Mesendoderm (in vitro differentiated cells): Measurements from ENCODE around the gene IRAK2. TPM values are rescaled to one million over a fixed set of nuclear protein-coding genes. Genes with fewer than 3 reads are reported as not detected.

Experiments
- DNase-seq: peaks from one replicate; pipeline ENCODE4 v3.0.0; 2013
- H2AK5ac ChIP-seq: 2 replicates; pipeline ENCODE4 v1.6.1; 2013; ENCODE audit warnings: low read length, inconsistent platforms
- H2BK120ac ChIP-seq: 2 replicates; pipeline ENCODE4 v1.6.1; 2013; ENCODE audit warnings: low read depth, mild to moderate bottlenecking, low read length, moderate library complexity, mixed read lengths
- H2BK15ac ChIP-seq: replicated peaks from 2 replicates; pipeline ENCODE4 v1.6.1; 2013; ENCODE audit warnings: low read depth, mild to moderate bottlenecking, moderate library complexity
- H2BK5ac ChIP-seq: 2 replicates; pipeline ENCODE4 v1.6.1; 2013; ENCODE audit warnings: low read length, inconsistent platforms
- H3K18ac ChIP-seq: 2 replicates; pipeline ENCODE4 v1.6.1; 2013; ENCODE audit warnings: mild to moderate bottlenecking, low read length, mixed read lengths
- H3K23ac ChIP-seq: one replicate; pipeline ENCODE4 v1.6.1; 2013; ENCODE audit warnings: low read length
- H3K27ac ChIP-seq: 2 replicates; pipeline ENCODE4 v1.5.1; 2013; ENCODE audit warnings: low read depth, mild to moderate bottlenecking, inconsistent platforms, low read length, moderate library complexity
- H3K27me3 ChIP-seq: 2 replicates; pipeline ENCODE4 v1.6.1; 2013; ENCODE audit warnings: low read length, control low read depth, mild to moderate bottlenecking, inconsistent platforms; ENCODE audit not compliant: insufficient read depth, poor library complexity
- H3K36me3 ChIP-seq: 2 replicates; pipeline ENCODE4 v1.6.1; 2013; ENCODE audit warnings: low read length, inconsistent platforms; ENCODE audit not compliant: control insufficient read depth, insufficient read depth
- H3K4ac ChIP-seq: one replicate; pipeline ENCODE4 v1.6.1; 2013; ENCODE audit warnings: low read depth, mild to moderate bottlenecking, low read length, moderate library complexity
- H3K4me1 ChIP-seq: 2 replicates; pipeline ENCODE4 v1.6.1; 2013; ENCODE audit warnings: low read depth, low read length, inconsistent platforms; ENCODE audit not compliant: control insufficient read depth
- H3K4me2 ChIP-seq: 2 replicates; pipeline ENCODE4 v1.6.1; 2013; ENCODE audit warnings: low read length
- H3K4me3 ChIP-seq: 2 replicates; pipeline ENCODE4 v1.5.1; 2013; ENCODE audit warnings: mild to moderate bottlenecking, low read length
- H3K56ac ChIP-seq: one replicate; pipeline ENCODE4 v1.6.1; 2013; ENCODE audit warnings: low read length
- H3K79me1 ChIP-seq: 2 replicates; pipeline ENCODE4 v1.6.1; 2013; ENCODE audit warnings: low read length, inconsistent platforms
- H3K79me2 ChIP-seq: 2 replicates; pipeline ENCODE4 v1.6.1; 2013; ENCODE audit warnings: mild to moderate bottlenecking, low read length; ENCODE audit not compliant: control insufficient read depth, insufficient read depth
- H3K9ac ChIP-seq: 2 replicates; pipeline ENCODE4 v1.6.1; 2013; ENCODE audit warnings: low read length, inconsistent platforms
- H4K5ac ChIP-seq: one replicate; pipeline ENCODE4 v1.6.1; 2013; ENCODE audit warnings: low read length
- H4K8ac ChIP-seq: one replicate; pipeline ENCODE4 v1.6.1; 2013; ENCODE audit warnings: low read depth, mild to moderate bottlenecking, control low read depth, low read length, moderate library complexity
- WGBS: extraction: QIAGEN DNeasy Blood & Tissue Kit; methylation state at CpG from one replicate; pipeline ENCODE4 v1.1.7; 2013; ENCODE audit warnings: low lambda C conversion rate, missing lambda C conversion rate; ENCODE audit not compliant: insufficient coverage; ENCODE audit errors: extremely low coverage; 5-methylcytosine and 5-hydroxymethylcytosine counted together
- small RNA-seq: library from polyadenylated mRNA; stranded (forward); fragments of <200 nt; extraction: miRNeasy Mini kit (QIAGEN cat#:217004); gene quantifications from one replicate; pipeline ENCODE3, GENCODE V24; 2013; ENCODE audit not compliant: insufficient read depth

The IRAK2 gene

GRCh38 chr3:10291641-10292040 is 126.9 kb downstream of the IRAK2 start:
- H4K8ac ChIP-seq: no peak overlapping the region
- peaks cover 4% of the 10 kb centered on the region for H3K4me1 ChIP-seq
- H3K4me2 ChIP-seq: no peak overlapping the region
- no peak overlapping the region for H2BK120ac ChIP-seq
- H2BK15ac ChIP-seq: no peak overlapping the region
- no peak overlapping the region for H4K5ac ChIP-seq
- no peaks in the 10 kb centered on the region for H3K79me2 ChIP-seq
- H3K4ac ChIP-seq: no peak overlapping the region
- H3K56ac ChIP-seq: no peak overlapping the region
- H3K4me3 ChIP-seq: no peak overlapping the region
- WGBS: no CpG with 5 or more reads among the region's 6 CpGs
- H3K18ac ChIP-seq: no peak overlapping the region
- H2BK5ac ChIP-seq: no peak overlapping the region
- H3K27me3 ChIP-seq: no peaks in the 10 kb centered on the region
- DNase-seq: no peak
- no peaks in the 10 kb centered on the region for H3K79me1 ChIP-seq
- no peak overlapping the region for H2AK5ac ChIP-seq
- no peak overlapping the region for H3K23ac ChIP-seq
- no peak overlapping the region for H3K27ac ChIP-seq
- no peaks in the 10 kb centered on the region for H3K36me3 ChIP-seq
- no peak overlapping the region for H3K9ac ChIP-seq

DNA sequence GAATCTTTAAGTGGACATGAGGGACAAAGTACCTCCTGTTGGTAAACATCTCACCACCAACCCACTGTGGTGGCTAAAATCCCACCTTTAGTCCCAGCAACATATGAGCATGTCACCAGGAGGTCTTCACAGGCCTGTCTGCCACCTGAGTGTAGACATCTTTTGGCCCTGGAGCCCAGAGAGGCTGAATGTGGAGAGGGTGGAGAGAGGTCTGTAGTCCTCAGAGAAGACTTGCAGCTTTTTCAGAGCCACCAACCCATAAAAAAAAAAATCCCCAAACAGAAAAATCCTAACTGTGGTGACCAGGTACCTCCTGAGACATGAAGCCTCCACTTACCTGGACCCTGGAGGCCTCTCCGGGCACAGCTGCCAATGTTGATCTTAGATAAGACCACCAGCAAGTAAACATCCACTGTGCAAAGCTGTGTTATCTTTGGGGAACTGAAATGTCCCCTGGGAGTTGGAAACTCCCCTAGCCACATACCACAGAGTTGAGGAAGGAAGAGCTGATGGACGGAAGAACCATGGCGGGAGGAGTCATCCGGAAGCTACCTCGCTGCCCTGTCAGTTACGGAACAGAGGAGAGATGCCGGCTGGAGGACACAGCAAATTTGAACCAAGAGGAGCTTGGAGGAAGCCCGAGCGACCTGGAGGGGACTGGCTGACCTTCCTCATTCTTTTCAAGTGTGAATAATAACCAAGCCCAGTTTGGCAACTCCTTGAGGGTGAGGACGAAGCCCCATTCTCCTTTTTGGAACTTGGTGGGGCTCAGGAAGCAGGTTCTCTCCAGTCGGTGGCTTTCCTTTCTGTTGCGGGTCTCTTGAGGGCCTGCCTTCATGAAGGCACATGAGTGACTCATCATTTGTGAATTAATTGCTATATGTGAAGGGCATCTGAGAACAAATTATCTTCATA is 128.0 kb downstream of the IRAK2 start, which contains the start of gene GHRL:
TSS of gene GHRL (minus strand) at position 443 of the 915 bp plus-strand sequence. CDS start 2,767 bp downstream, outside the sequence.
- no peak within 1 kb of the TSS for H3K4me2 ChIP-seq
- no peaks in the 10 kb centered on the region for H3K36me3 ChIP-seq
- H4K5ac ChIP-seq: no peak within 1 kb of the TSS
- no peak within 1 kb of the TSS for H3K4me3 ChIP-seq
- no peak within 1 kb of the TSS for H2BK5ac ChIP-seq
- no peak for DNase-seq
- H3K27ac ChIP-seq: no peak within 1 kb of the TSS
- no peaks in the 10 kb centered on the region for H3K27me3 ChIP-seq
- H4K8ac ChIP-seq: no peak within 1 kb of the TSS
- H3K4me1 ChIP-seq: no peaks in the 10 kb centered on the region
- H3K79me1 ChIP-seq: no peaks in the 10 kb centered on the region
- no peaks in the 10 kb centered on the region for H3K79me2 ChIP-seq
- no peak within 1 kb of the TSS for H2AK5ac ChIP-seq
- H2BK120ac ChIP-seq: no peak within 1 kb of the TSS
- no peak within 1 kb of the TSS for H3K18ac ChIP-seq
- no peak within 1 kb of the TSS for H3K9ac ChIP-seq
- no peak within 1 kb of the TSS for H3K23ac ChIP-seq
- H3K56ac ChIP-seq: no peak within 1 kb of the TSS
- no CpG with 5 or more reads among the region's 12 CpGs for WGBS
- H3K4ac ChIP-seq: no peak within 1 kb of the TSS
- H2BK15ac ChIP-seq: no peak within 1 kb of the TSS

Small RNA genes lying within 50 kb of the gene (small RNA-seq; reads per million reads assigned to genes)
- not detected for gene RF02126
